Measurements from ENCODE around the gene DKK1. TPM values are rescaled to one million over a fixed set of nuclear protein-coding genes. Genes with fewer than 3 reads are reported as not detected.

The DKK1 gene
- total RNA-seq, 1 donor from 2014 or later: 13.7 TPM

DNA sequence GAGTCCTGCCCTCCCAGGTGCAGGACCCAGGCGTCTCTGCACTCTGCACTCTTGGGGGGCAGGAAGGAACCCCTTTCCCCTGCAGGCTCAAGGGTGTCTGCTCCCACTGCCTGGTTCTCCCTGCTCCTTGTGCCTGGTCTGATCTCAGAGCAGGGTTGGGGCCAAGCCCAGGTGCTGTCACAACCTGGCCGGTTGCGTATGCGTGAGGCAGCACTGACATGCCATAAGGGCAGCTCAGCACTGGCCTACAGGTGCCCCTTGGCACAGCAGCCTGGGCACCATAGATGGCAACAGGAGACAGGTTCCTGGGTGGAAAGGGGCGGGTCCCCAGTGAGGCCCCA, 33.2 kb downstream of the DKK1 start:
- H3K4me1 ChIP-seq (ENCODE audit: insufficient read depth, low read length): no peaks in the 10 kb centered on the region

DNA sequence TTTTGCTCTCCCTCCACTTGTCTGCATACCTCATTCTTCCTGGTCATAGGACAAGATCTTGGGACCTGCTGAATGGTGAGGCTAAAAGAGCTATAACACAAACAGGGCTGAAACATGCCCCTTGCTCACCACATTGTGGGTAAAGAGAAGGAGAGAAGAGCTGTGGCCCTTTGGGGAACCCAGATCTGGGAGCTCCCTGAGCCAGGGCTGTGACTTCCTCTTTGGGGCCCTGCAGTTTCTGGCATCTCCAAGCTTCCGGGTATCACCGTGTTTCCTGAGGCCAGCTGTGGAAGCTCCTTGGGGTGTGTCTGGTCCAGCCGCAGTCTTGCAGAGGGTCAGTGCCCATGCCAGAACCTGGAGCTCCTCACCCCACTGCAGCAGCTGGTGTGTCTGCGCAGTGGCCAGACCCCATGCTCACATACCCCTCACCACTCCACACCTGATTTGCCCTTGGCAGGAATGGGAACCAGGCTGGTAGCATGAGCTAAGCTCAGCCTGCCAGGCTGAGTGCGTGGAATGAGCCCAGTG, 34.0 kb downstream of the DKK1 start:
- Histone ChIP-seq H3K4me3 (ENCODE audit: insufficient read depth, low read depth, low read length) (no peak overlapping the region), H3K9ac (ENCODE audit: low read length) (no peak overlapping the region), H3K4me1 (ENCODE audit: insufficient read depth, low read length) (no peaks in the 10 kb centered on the region), H3K79me2 (ENCODE audit: insufficient read depth, low read length) (no peaks in the 10 kb centered on the region), H3K27ac (ENCODE audit: low read depth, low read length) (no peak overlapping the region), H4K20me1 (ENCODE audit: insufficient read depth, low read length) (no peaks in the 10 kb centered on the region), H2AFZ (ENCODE audit: low read depth, low read length) (no peak overlapping the region), H3K4me2 (ENCODE audit: low read length) (no peak overlapping the region), H3K27me3 (ENCODE audit: insufficient read depth, low read length) (no peaks in the 10 kb centered on the region), H3K36me3 (ENCODE audit: insufficient read depth, low read length) (no peaks in the 10 kb centered on the region), H3K9me3 (ENCODE audit: insufficient read depth, low read depth, low read length) (no peaks in the 10 kb centered on the region)
- Mint-ChIP-seq H3K36me3 (ENCODE audit: low read depth, unreplicated experiment) (no peaks in the 10 kb centered on the region), H3K9me3 (ENCODE audit: unreplicated experiment) (no peaks in the 10 kb centered on the region), H3K27me3 (ENCODE audit: low read depth, unreplicated experiment) (no peaks in the 10 kb centered on the region), H3K27ac (ENCODE audit: unreplicated experiment) (no peak overlapping the region), H3K4me1 (ENCODE audit: low read depth, unreplicated experiment) (no peaks in the 10 kb centered on the region), H3K4me3 (ENCODE audit: unreplicated experiment) (no peak overlapping the region)
- no peak for DNase-seq (ENCODE audit: low read depth)
- TF ChIP-seq EZH2 (IDR thresholded peaks at IDR 0.05; ENCODE audit: insufficient read depth, low read length): no peak
- TF ChIP-seq, protein P1, sequence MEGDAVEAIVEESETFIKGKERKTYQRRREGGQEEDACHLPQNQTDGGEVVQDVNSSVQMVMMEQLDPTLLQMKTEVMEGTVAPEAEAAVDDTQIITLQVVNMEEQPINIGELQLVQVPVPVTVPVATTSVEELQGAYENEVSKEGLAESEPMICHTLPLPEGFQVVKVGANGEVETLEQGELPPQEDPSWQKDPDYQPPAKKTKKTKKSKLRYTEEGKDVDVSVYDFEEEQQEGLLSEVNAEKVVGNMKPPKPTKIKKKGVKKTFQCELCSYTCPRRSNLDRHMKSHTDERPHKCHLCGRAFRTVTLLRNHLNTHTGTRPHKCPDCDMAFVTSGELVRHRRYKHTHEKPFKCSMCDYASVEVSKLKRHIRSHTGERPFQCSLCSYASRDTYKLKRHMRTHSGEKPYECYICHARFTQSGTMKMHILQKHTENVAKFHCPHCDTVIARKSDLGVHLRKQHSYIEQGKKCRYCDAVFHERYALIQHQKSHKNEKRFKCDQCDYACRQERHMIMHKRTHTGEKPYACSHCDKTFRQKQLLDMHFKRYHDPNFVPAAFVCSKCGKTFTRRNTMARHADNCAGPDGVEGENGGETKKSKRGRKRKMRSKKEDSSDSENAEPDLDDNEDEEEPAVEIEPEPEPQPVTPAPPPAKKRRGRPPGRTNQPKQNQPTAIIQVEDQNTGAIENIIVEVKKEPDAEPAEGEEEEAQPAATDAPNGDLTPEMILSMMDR (IDR thresholded peaks at IDR 0.05; ENCODE audit: insufficient read depth, low read depth, low read length): no peak
- no peak for FAIRE-seq

More for the DNA sequence above, 33.2 kb downstream of the DKK1 start:
- Histone ChIP-seq H3K36me3 (ENCODE audit: insufficient read depth, low read length) (no peaks in the 10 kb centered on the region), H3K9me3 (ENCODE audit: insufficient read depth, low read depth, low read length) (no peaks in the 10 kb centered on the region), H2AFZ (ENCODE audit: low read depth, low read length) (no peak overlapping the region), H3K27me3 (ENCODE audit: insufficient read depth, low read length) (no peaks in the 10 kb centered on the region), H3K4me2 (ENCODE audit: low read length) (no peak overlapping the region), H3K27ac (ENCODE audit: low read depth, low read length) (no peak overlapping the region), H3K4me3 (ENCODE audit: insufficient read depth, low read depth, low read length) (no peak overlapping the region), H3K79me2 (ENCODE audit: insufficient read depth, low read length) (no peaks in the 10 kb centered on the region), H4K20me1 (ENCODE audit: insufficient read depth, low read length) (no peaks in the 10 kb centered on the region), H3K9ac (ENCODE audit: low read length) (no peak overlapping the region)
- Mint-ChIP-seq H3K27me3 (ENCODE audit: low read depth, unreplicated experiment) (no peaks in the 10 kb centered on the region), H3K27ac (ENCODE audit: unreplicated experiment) (no peak overlapping the region), H3K4me3 (ENCODE audit: unreplicated experiment) (no peak overlapping the region), H3K4me1 (ENCODE audit: low read depth, unreplicated experiment) (no peaks in the 10 kb centered on the region), H3K9me3 (ENCODE audit: unreplicated experiment) (no peaks in the 10 kb centered on the region), H3K36me3 (ENCODE audit: low read depth, unreplicated experiment) (no peaks in the 10 kb centered on the region)
- FAIRE-seq (no peak), DNase-seq (ENCODE audit: low read depth) (no peak)
- TF ChIP-seq, protein P1 (IDR thresholded peaks at IDR 0.05; ENCODE audit: insufficient read depth, low read depth, low read length): no peak
- TF ChIP-seq EZH2 (IDR thresholded peaks at IDR 0.05; ENCODE audit: insufficient read depth, low read length): no peak

DNA sequence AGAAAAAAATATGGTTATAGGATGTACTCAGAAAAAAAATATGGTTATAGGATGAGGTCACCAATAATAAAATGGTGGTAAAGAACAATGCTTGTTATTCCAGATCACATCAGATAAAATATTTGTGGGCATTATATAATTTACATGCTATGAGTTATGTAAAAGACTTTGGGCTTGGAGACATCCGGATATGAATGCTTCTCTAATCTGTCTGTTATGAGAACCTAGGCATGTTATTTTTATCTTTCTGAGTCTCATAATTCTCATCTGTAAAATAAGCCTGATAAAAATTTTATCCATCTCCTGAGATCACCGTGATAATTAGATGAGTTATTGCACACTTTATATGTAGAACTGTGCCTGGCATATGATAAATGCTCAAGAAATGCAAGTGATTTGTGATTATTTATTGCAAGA, 37.8 kb downstream of the DKK1 start:
- Histone ChIP-seq H3K79me2 (ENCODE audit: insufficient read depth, low read length) (no peaks in the 10 kb centered on the region), H3K9me3 (ENCODE audit: insufficient read depth, low read depth, low read length) (no peaks in the 10 kb centered on the region), H3K4me2 (ENCODE audit: low read length) (peak overlapping the region; percentile 4), H3K4me3 (ENCODE audit: insufficient read depth, low read depth, low read length) (no peak overlapping the region), H3K36me3 (ENCODE audit: insufficient read depth, low read length) (no peaks in the 10 kb centered on the region), H3K9ac (ENCODE audit: low read length) (no peak overlapping the region), H2AFZ (ENCODE audit: low read depth, low read length) (no peak overlapping the region), H3K4me1 (ENCODE audit: insufficient read depth, low read length) (no peaks in the 10 kb centered on the region), H4K20me1 (ENCODE audit: insufficient read depth, low read length) (no peaks in the 10 kb centered on the region), H3K27me3 (ENCODE audit: insufficient read depth, low read length) (no peaks in the 10 kb centered on the region), H3K27ac (ENCODE audit: low read depth, low read length) (no peak overlapping the region)
- H3K27ac Mint-ChIP-seq (ENCODE audit: unreplicated experiment): no peak overlapping the region
- H3K4me3 Mint-ChIP-seq (ENCODE audit: unreplicated experiment): no peak overlapping the region
- H3K36me3 Mint-ChIP-seq (ENCODE audit: low read depth, unreplicated experiment): no peaks in the 10 kb centered on the region
- DNase-seq (ENCODE audit: low read depth) (peak; percentile 64), FAIRE-seq (peak; percentile 80)
- H3K9me3 Mint-ChIP-seq (ENCODE audit: unreplicated experiment): no peaks in the 10 kb centered on the region
- H3K27me3 Mint-ChIP-seq (ENCODE audit: low read depth, unreplicated experiment): no peaks in the 10 kb centered on the region
- TF ChIP-seq, protein P1 (IDR thresholded peaks at IDR 0.05; ENCODE audit: insufficient read depth, low read depth, low read length): no peak
- no peak for TF ChIP-seq EZH2 (IDR thresholded peaks at IDR 0.05; ENCODE audit: insufficient read depth, low read length)
- no peaks in the 10 kb centered on the region for H3K4me1 Mint-ChIP-seq (ENCODE audit: low read depth, unreplicated experiment)

All from astrocyte (in vitro differentiated cells and primary cell).